HG02798 (cell line): ENCODE measurements around the gene FEM1C.

Experiments used
- ATAC-seq: cut with Tn5 transposase; IDR thresholded peaks from one replicate; pipeline ENCODE4 v1.9.1; 2021; ENCODE audit warnings: mild to moderate bottlenecking; ENCODE audit not compliant: unreplicated experiment, poor library complexity

FEM1C gene

DNA sequence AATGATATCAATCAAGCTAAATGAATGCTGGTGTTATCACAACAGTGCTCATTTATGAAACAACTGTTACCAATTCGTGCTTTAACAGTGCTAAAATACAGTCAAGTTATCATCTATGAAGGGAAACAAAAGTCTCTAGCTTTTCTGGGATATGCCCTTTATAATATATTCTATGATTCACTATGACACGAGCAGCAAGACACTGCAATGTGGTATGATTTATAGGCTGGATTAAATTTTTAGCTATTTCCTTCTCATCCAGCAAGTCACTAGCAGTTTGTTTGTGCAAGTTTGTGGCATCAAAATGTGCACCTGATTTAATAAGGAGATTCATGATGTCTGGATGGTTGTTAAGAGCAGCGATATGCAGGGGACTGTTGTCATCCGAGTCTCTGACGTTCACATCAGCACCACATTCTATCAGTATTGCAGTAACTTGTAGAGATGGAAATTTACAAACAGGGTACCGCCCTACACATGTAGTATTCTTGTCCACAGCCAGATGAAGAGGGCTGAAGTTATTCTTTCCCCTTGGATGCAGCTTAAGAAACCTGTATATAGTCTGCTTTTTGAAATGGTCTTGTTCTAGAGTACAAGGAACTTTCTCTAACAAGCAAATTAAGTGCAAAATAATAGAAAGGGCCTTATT lies 20.3 kb downstream of the FEM1C start:
- ATAC-seq: no peak

GRCh38 chr5:115522832-115523403 lies 21.7 kb downstream of the FEM1C start:
- ATAC-seq: no peak

DNA sequence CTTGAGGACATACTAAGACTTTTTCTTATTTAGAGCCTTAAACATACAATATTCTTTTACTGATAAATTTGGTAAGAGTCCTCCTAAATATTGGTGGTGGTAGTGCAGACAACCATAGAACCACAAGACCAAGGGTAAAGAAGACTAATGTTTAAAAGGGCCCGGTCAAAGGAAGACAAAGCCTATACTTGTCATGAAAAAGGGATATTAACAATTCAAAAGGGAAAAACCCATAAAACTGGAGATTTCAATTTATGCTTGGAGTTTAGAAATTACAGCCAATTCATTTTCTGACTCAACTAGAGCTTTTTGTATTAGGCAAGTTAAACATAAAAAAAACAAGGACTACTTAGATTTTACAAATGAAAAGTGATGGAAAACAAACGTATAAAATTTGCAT lies 24.4 kb downstream of the FEM1C start:
- ATAC-seq: no peak

- ATAC-seq: no peak
Observed at GRCh38 chr5:115516372-115516771, 28.2 kb downstream of the FEM1C start.

DNA sequence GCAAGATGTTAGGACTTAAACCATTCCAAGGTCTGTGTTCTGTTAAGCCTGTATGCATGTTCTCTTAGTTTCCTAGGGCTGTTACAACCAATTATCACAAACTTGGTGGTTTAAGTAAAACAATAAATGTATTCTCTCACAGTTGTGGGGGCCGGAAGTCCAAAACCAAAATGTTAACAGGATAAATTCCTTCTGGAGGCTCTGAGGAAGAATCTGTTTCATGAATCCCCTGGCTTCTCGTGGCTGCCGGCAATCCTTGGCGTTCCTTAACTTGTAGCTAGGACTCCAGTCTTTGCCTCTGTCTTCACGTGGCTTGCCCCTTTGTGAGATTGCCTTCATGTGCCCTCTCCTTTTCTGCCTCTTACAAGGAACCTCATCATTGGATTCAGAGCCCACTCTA lies 30.4 kb downstream of the FEM1C start:
- no peak for ATAC-seq

GRCh38 chr5:115511632-115512031 lies 32.9 kb downstream of the FEM1C start:
- ATAC-seq: no peak

- no peak for ATAC-seq
Observed at GRCh38 chr5:115510145-115510645, 34.4 kb downstream of the FEM1C start.

DNA sequence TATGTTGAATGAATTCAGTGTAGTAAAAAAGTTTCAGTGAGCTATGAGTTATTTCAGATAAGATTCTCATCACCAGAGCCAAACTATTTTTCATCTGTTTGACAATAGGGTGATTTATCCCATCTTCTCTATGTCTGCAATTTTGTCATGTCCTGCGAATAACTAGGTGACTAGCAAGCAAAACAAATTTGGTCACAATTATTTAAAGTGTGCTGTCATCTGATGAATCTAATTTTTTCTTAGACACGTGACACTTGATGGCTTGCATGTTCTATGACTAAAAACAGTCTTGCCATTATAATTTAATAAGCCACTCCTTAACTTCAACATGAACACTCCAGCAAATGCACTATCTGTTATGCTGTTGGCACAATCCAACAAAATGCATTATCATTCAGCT lies 35.0 kb downstream of the FEM1C start:
- no peak for ATAC-seq

- no peak for ATAC-seq
Observed at GRCh38 chr5:115507681-115508080, 36.9 kb downstream of the FEM1C start.

DNA sequence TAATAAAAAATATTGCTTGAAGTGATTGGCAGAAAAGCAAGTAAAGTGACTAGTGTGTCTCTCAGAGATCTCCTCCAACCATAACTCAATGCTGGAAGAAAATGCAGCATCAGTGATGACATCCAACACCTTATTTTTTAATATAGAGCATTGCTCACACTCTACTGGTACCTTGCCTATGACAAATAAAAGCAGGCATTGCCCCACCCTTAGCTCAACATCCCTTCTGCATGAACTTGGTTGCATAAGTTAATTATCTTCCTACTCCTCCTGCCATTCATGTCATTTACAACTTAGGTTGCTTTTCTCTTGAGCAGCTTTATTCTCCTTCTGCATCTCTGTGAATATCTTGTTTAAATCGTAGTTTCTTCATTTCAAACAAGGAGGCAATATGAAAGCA lies 41.2 kb downstream of the FEM1C start:
- no peak for ATAC-seq

GRCh38 chr5:115501464-115502210 lies 42.9 kb downstream of the FEM1C start:
- no peak for ATAC-seq

DNA sequence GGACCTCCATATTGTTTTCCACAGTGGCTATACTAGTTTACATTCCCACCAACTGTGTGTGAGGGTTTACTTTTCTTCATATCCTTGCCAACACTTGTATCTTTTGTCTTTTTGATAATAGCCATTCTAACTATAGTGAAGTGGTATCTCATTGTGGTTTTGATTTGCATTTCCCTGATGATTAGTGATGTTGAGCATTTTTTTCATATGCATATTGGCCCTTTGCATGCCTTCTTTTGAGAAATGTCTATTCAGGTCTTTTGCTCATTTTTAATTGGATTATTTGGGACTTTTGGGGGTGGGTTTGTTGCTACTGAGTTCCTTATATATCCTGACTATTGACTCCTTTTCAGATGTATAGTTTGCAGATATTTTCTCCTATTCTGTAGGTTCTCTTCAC lies 44.4 kb downstream of the FEM1C start:
- ATAC-seq: no peak

- no peak for ATAC-seq
Observed at GRCh38 chr5:115496936-115497576, 47.5 kb downstream of the FEM1C start.

- peak; percentile 70 for ATAC-seq
Observed at GRCh38 chr5:115494570-115495289, 49.8 kb downstream of the FEM1C start.

- ATAC-seq: no peak
Observed at GRCh38 chr5:115490596-115490995, 54.0 kb downstream of the FEM1C start.

- no peak for ATAC-seq
Observed at GRCh38 chr5:115489733-115490132, 54.8 kb downstream of the FEM1C start.

- ATAC-seq: peak; percentile 65
Observed at GRCh38 chr5:115487756-115488155, 56.8 kb downstream of the FEM1C start.

DNA sequence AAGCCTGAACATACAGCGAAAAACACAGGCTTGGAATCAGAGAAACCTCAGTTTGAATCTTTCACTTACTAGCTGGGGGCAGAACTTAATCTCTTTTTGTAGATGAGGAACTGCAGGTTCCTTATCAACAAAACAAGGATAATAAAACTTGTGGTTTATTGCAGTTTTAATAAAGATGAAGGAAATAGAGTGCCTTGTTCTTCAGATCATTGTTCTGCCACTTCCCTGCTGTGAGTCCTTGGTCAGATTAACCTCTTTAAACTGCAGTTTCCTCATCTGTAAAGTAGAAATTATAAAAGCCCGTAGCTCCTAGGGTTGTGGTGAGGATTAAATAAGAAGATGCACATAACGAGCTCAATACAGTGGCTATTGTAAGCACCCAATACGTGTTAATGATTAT lies 57.4 kb downstream of the FEM1C start:
- ATAC-seq: peak; percentile 13

DNA sequence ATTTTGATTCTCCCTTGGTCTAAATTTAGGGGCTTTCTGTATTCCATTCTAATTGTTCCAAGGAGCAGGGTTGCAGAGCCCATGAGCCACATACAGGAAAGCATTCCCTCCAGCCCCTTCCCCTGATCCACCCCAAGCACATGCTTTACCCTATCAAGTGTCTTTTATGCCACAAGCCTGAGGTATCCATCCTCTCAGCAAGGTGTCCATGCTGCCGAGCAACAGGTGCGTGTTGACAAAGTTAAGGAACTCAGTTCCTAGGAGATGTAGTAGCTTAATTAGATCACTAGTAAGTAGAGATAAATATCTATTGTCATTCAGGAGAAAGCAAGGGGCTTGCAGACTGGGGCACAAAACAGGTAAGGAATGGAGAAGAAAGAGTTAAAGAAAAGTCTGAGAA lies 57.8 kb downstream of the FEM1C start:
- no peak for ATAC-seq

- ATAC-seq: no peak
Observed at GRCh38 chr5:115484368-115484767, 60.2 kb downstream of the FEM1C start.
